Activated B cell treated with CpG ODN at 0.5 μM for 24 hours (primary cell): Measurements from ENCODE around the gene FAF1. TPM values are rescaled to one million over a fixed set of nuclear protein-coding genes. Genes with fewer than 3 reads are reported as not detected.
"Not testable (repeated sequence)": the region's sequence is repeated elsewhere in the genome, so short reads cannot be mapped to it uniquely, and the experiment has no call there.

Source experiments
- ATAC-seq: fragments of 200-7000 bp; cut with Tn5 transposase; one replicate; pipeline ENCODE4 v1.10.0; 2021; ENCODE audit warnings: low read depth, mild to moderate bottlenecking, moderate library complexity
- CTCF ChIA-PET: fragments of 350-600 bp; sonication (Branson Sonifier 250); formaldehyde crosslinking; loops from one replicate; lab custom pipeline; 2021; ENCODE audit warnings: antibody characterized with exemption; lab: Charles Lee
- POLR2A ChIA-PET: fragments of 350-600 bp; sonication (Branson Sonifier 250); formaldehyde crosslinking; loops from one replicate; lab custom pipeline; 2021; ENCODE audit warnings: antibody characterized with exemption; lab: Charles Lee
- DNase-seq: peaks from one replicate; pipeline ENCODE4 v3.0.0; 2022
- H3K27ac Mint-ChIP-seq: one replicate; pipeline ENCODE4 v1.8.0; 2020; ENCODE audit warnings: mixed read lengths
- H3K27me3 Mint-ChIP-seq: one replicate; pipeline ENCODE4 v1.8.0; 2021; ENCODE audit warnings: mixed read lengths
- H3K36me3 Mint-ChIP-seq: one replicate; pipeline ENCODE4 v1.8.0; 2021; ENCODE audit warnings: low read depth, mixed read lengths
- H3K4me1 Mint-ChIP-seq: one replicate; pipeline ENCODE4 v1.8.0; 2021; ENCODE audit warnings: mixed read lengths
- H3K4me3 Mint-ChIP-seq: one replicate; pipeline ENCODE4 v1.8.0; 2020; ENCODE audit warnings: mild to moderate bottlenecking, mixed read lengths
- H3K9me3 Mint-ChIP-seq: one replicate; pipeline ENCODE4 v1.8.0; 2020; ENCODE audit warnings: mixed read lengths
- CTCF ChIP-seq: fragments of 200-600 bp; IDR thresholded peaks from one replicate; pipeline ENCODE4 v1.8.0; 2022; ENCODE audit warnings: antibody characterized with exemption, mild to moderate bottlenecking
- intact Hi-C: fragments of 100-400 bp; cut with micrococcal nuclease; formaldehyde crosslinking; loops from one replicate; pipeline ENCODE4 v1.15.1; 2024
- total RNA-seq: library from RNA; stranded (reverse); gene quantifications from 2 replicates; pipeline ENCODE4 v1.2.3, GENCODE V29; 2022

Gene FAF1
- 57.2 and 61.7 TPM in 2 replicates for total RNA-seq

DNA sequence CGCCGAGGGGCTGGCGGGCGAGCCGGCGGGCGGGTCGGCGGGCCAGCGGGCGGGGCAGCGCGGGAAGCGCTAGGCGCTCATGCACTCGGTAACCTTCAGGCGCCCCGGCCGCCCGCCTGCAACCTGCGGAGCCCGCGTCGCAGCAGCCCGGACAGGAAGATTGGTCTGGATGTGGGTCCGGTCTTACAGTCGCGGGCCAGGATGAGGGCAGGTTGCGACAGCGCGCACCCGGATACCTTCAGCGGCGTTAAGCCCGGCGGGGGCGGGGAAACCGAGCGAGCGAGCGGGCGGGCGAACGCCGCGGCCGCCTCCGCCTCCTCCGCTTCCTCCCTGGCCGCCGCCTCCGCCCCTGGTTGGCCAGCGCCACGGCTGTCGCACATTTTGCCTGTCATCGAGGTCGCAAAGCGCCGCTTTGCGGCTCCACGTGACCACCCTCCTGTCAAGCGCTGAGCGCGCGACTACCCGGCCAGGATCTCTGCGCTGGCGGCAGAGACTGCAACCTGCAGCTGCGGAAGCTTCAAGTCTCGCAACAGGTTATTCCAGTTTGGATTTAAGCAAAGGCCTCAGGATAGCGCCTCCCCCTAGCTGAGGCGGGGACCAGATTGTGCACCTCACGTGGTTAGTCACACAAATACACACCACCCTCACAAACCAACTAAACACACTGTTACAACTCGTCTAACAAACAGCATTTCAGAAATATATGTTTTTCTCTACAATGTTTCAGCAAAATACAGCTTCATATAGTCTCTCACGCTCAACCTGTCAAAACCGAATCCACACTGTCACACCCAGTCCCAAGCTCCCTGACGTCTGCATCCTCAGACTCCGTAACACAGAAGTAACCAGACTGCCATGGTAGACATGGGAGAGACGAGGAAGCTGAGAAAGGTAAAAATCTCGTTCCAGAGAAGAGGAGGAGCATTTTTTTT is at the start of gene FAF1:
FAF1 (minus strand) TSS at position 355 of the 932 bp plus-strand sequence. CDS start 456 bp downstream, outside the sequence.
- H3K9me3 Mint-ChIP-seq = no peaks in the 10 kb centered on the region
- peaks cover 23% of the 10 kb centered on the region for H3K4me1 Mint-ChIP-seq
- no peak for TF ChIP-seq CTCF

GRCh38 chr1:51009381-51009780 is 49.3 kb upstream of the FAF1 start:
- no peak for TF ChIP-seq CTCF
- intact Hi-C loops = no loop called here
- ChIA-PET POLR2A (no interaction called here), CTCF (no interaction called here)
- ATAC-seq (no peak), DNase-seq (no peak)
- Mint-ChIP-seq H3K27me3 (no peaks in the 10 kb centered on the region), H3K27ac (no peak overlapping the region), H3K4me3 (no peak overlapping the region), H3K9me3 (peaks cover 11% of the 10 kb centered on the region), H3K4me1 (no peaks in the 10 kb centered on the region), H3K36me3 (no peaks in the 10 kb centered on the region)

More for the DNA sequence above, at the start of gene FAF1:
- Mint-ChIP-seq H3K36me3 (peaks cover 9% of the 10 kb centered on the region), H3K4me3 (peak within 1 kb of the TSS; percentile 93), H3K27ac (peak within 1 kb of the TSS; percentile 95), H3K27me3 (no peaks in the 10 kb centered on the region)
- DNase-seq (peak; percentile 98), ATAC-seq (peak; percentile 90)
- CTCF ChIA-PET = interaction anchor here (0.5 to 1.6 kb wide), 4 partner anchors 9 to 41 kb away, joined by 3 to 7 read pairs (median 4); no protein-coding TSS in a partner anchor
- POLR2A ChIA-PET = interaction anchor here (0.6 to 4.2 kb wide), 6 partner anchors 9 to 769 kb away, joined by 3 to 48 read pairs (median 10); partner anchors contain the start of gene CDKN2C
- intact Hi-C loops = loop anchor here (1.0 to 10.0 kb wide), 4 partner anchors 8 to 1095 kb away; partner anchors contain the start of genes BTF3L4, NRDC and TXNDC12

GRCh38 chr1:51005549-51005948 is 45.5 kb upstream of the FAF1 start:
- DNase-seq, H3K27ac Mint-ChIP-seq, H3K36me3 Mint-ChIP-seq, H3K27me3 Mint-ChIP-seq, H3K4me3 Mint-ChIP-seq, POLR2A ChIA-PET, ATAC-seq, intact Hi-C loops, H3K9me3 Mint-ChIP-seq, H3K4me1 Mint-ChIP-seq: not testable (repeated sequence)
- CTCF ChIA-PET = interaction anchor here (0.6 kb wide), 1 partner anchor 314 kb away, joined by 3 read pairs; no protein-coding TSS in a partner anchor

GRCh38 chr1:51002516-51002915 is 42.4 kb upstream of the FAF1 start:
- intact Hi-C loops = no loop called here
- H3K9me3 Mint-ChIP-seq = peaks cover 4% of the 10 kb centered on the region
- no peak for TF ChIP-seq CTCF
- ATAC-seq (no peak), DNase-seq (no peak)
- H3K36me3 Mint-ChIP-seq = no peaks in the 10 kb centered on the region
- no peaks in the 10 kb centered on the region for H3K27me3 Mint-ChIP-seq
- peaks cover 17% of the 10 kb centered on the region for H3K4me1 Mint-ChIP-seq
- ChIA-PET CTCF (no interaction called here), POLR2A (no interaction called here)
- no peak overlapping the region for H3K27ac Mint-ChIP-seq
- no peak overlapping the region for H3K4me3 Mint-ChIP-seq

GRCh38 chr1:51000651-51001050 is 40.6 kb upstream of the FAF1 start:
- Mint-ChIP-seq H3K27ac (no peak overlapping the region), H3K36me3 (no peaks in the 10 kb centered on the region), H3K27me3 (no peaks in the 10 kb centered on the region), H3K4me1 (peaks cover 17% of the 10 kb centered on the region), H3K9me3 (peaks cover 4% of the 10 kb centered on the region), H3K4me3 (peak overlapping the region; percentile 45)
- DNase-seq = no peak
- intact Hi-C loops = no loop called here
- no peak for ATAC-seq
- CTCF ChIA-PET = no interaction called here
- TF ChIP-seq CTCF = no peak
- POLR2A ChIA-PET = interaction anchor here (1.6 kb wide), 1 partner anchor 32 kb away, joined by 7 read pairs; no protein-coding TSS in a partner anchor
